ENCODE measurements around the gene PKD1. TPM values are rescaled to one million over a fixed set of nuclear protein-coding genes. Genes with fewer than 3 reads are reported as not detected.

PKD1 gene
- total and polyA plus RNA-seq, 2 of the 13 experiments (the other 11 are each of a cell fraction or from before 2014, with no cell fraction given) = 22.1 to 23.0 TPM

GRCh38 chr16:2157480-2158261, 22.0 kb upstream of the PKD1 start (continued):
- TF ChIP-seq TOPORS (CRISPR knock-in tag; IDR thresholded peaks at IDR 0.05) = 0 out of 2 replicates have a peak, but pooled peaks have one; percentile 26
- TF ChIP-seq ZMYM4 (CRISPR knock-in tag; IDR thresholded peaks at IDR 0.05) = peak; percentile 51
- no peak for TF ChIP-seq FOXO4 (CRISPR knock-in tag; conservative IDR thresholded peaks at IDR 0.05)
- TF ChIP-seq ARID2 (CRISPR knock-in tag; IDR thresholded peaks at IDR 0.05; ENCODE audit: borderline replicate concordance) = 0 out of 2 replicates have a peak, but pooled peaks have one; percentile 65
- TF ChIP-seq ZNF709 (CRISPR knock-in tag; IDR thresholded peaks at IDR 0.05) = no peak
- 0 out of 2 replicates have a peak, but pooled peaks have one; percentile 33 for TF ChIP-seq HOMEZ (CRISPR knock-in tag; IDR thresholded peaks at IDR 0.05; ENCODE audit: low read depth)
- no peak for TF ChIP-seq NRL (CRISPR knock-in tag; IDR thresholded peaks at IDR 0.05; ENCODE audit: borderline replicate concordance)
- TF ChIP-seq BCLAF1 (IDR thresholded peaks at IDR 0.05) = no peak
- TF ChIP-seq FOXO1 (CRISPR knock-in tag; IDR thresholded peaks at IDR 0.05) = peak; percentile 59; the same call in 1 of the 2 replicates
- TF ChIP-seq REPIN1 (CRISPR knock-in tag; IDR thresholded peaks at IDR 0.05; ENCODE audit: borderline replicate concordance, low read depth) = peak; percentile 62; the same call in 1 of the 2 replicates
- TF ChIP-seq ZNF556 (CRISPR knock-in tag; IDR thresholded peaks at IDR 0.05; ENCODE audit: borderline replicate concordance) = peak; percentile 40; the same call in 1 of the 2 replicates
- TF ChIP-seq ZNF788 (CRISPR knock-in tag; IDR thresholded peaks at IDR 0.05; ENCODE audit: borderline replicate concordance) = peak; percentile 85
- peak; percentile 95 for TF ChIP-seq GATAD2A (CRISPR knock-in tag; IDR thresholded peaks at IDR 0.05)
- peak; percentile 83; the same call in 1 of the 2 replicates for TF ChIP-seq SIN3A (IDR thresholded peaks at IDR 0.05; ENCODE audit: borderline replicate concordance, low read depth, low read length)
- 0 out of 2 replicates have a peak, but pooled peaks have one; percentile 21 for TF ChIP-seq ZNF263 (CRISPR knock-in tag; IDR thresholded peaks at IDR 0.05)
- TF ChIP-seq MAZ (IDR thresholded peaks at IDR 0.05; ENCODE audit: borderline replicate concordance, low read depth, low read length) = peak; percentile 69; the same call in 1 of the 2 replicates
- peak; percentile 79 for TF ChIP-seq MAZ (CRISPR knock-in tag; IDR thresholded peaks at IDR 0.05; ENCODE audit: low read depth)
- TF ChIP-seq ZNF547 (CRISPR knock-in tag; IDR thresholded peaks at IDR 0.05) = no peak
- peak; percentile 92 for TF ChIP-seq BCL6 (CRISPR knock-in tag; IDR thresholded peaks at IDR 0.05)
- TF ChIP-seq MIXL1 (CRISPR knock-in tag; IDR thresholded peaks at IDR 0.05) = peak; percentile 77
- no peak for TF ChIP-seq U2AF1 (optimal IDR thresholded peaks at IDR 0.05; ENCODE audit: low read depth, low read length)
- peak; percentile 37; the same call in 1 of the 2 replicates for TF ChIP-seq ZNF274 (CRISPR knock-in tag; IDR thresholded peaks at IDR 0.05)
- peak; percentile 35; the same call in 1 of the 2 replicates for TF ChIP-seq PBX2 (CRISPR knock-in tag; IDR thresholded peaks at IDR 0.05)
- peak; percentile 58; the same call in 1 of the 2 replicates for TF ChIP-seq ZNF205 (CRISPR knock-in tag; IDR thresholded peaks at IDR 0.05)
